K562 (cell line): Measurements from ENCODE around the gene TMEFF1. TPM values are rescaled to one million over a fixed set of nuclear protein-coding genes. Genes with fewer than 3 reads are reported as not detected.

Source experiments
- ERF ChIP-seq: fragments of 450-650 bp; formaldehyde crosslinking; IDR thresholded peaks from 2 replicates; pipeline ENCODE4 v1.4.0; 2020; ENCODE audit warnings: mild to moderate bottlenecking, mixed read lengths
- GTF2F1 ChIP-seq: IDR thresholded peaks from 2 replicates; pipeline ENCODE4 v1.6.1; 2011; ENCODE audit warnings: low read depth, low read length, improper control_type of control experiment
- HDAC2 ChIP-seq: fragments of 450-650 bp; IDR thresholded peaks from 2 replicates; pipeline ENCODE4 v1.6.1; 2016; ENCODE audit warnings: mild to moderate bottlenecking
- JUN ChIP-seq, 2 experiments: sonication (generic) in 1 of 2; formaldehyde crosslinking in 1 of 2; IDR thresholded peaks; 2 replicates each; pipeline versions ENCODE4 v1.6.1 to v1.8.0; 2012 to 2022; ENCODE audit warnings: borderline replicate concordance in 2 of 2, mild to moderate bottlenecking in 2 of 2, improper control_type of control experiment in 1 of 2, low read depth in 1 of 2, low read length in 1 of 2, missing genetic modification reagents in 1 of 2
- RB1 ChIP-seq: fragments of 450-650 bp; IDR thresholded peaks from 2 replicates; pipeline ENCODE4 v1.6.1; 2017; ENCODE audit warnings: low read depth, mild to moderate bottlenecking
- SMAD3 ChIP-seq: fragments of 450-650 bp; formaldehyde crosslinking; conservative IDR thresholded peaks from 2 replicates; pipeline ENCODE4 v1.4.0; 2020; ENCODE audit warnings: mild to moderate bottlenecking
- YY1 ChIP-seq, 3 experiments: IDR thresholded peaks; 2 replicates each; pipeline ENCODE4 v1.6.1; 2011; ENCODE audit warnings: low read length in 2 of 3, mild to moderate bottlenecking in 2 of 3, moderate library complexity in 2 of 3, borderline replicate concordance in 1 of 3, control low read depth in 1 of 3, low read depth in 1 of 3; ENCODE audit not compliant: insufficient read depth in 3 of 3, insufficient replicate concordance in 2 of 3, control insufficient read depth in 1 of 3, insufficient read length in 1 of 3; ENCODE audit errors: extremely low read depth in 1 of 3
- ZFP36 ChIP-seq: fragments of 150-350 bp; IDR thresholded peaks from 2 replicates; pipeline ENCODE4 v1.6.1; 2018; ENCODE audit warnings: low read length, low read depth; ENCODE audit not compliant: partially characterized antibody
- ZNF224 ChIP-seq: sonication (generic); formaldehyde crosslinking; IDR thresholded peaks from 2 replicates; pipeline ENCODE4 v1.8.0; 2022; ENCODE audit warnings: mild to moderate bottlenecking, missing genetic modification reagents
- ZNF77 ChIP-seq: fragments of 250-450 bp; sonication (Bioruptor Pico); IDR thresholded peaks from 2 replicates; pipeline ENCODE4 v1.5.0; 2020
- polyA plus RNA-seq, 8 experiments: library from polyadenylated mRNA; depleted of rRNA in 4 of 8; stranded (reverse) in 5 of 8; unstranded in 3 of 8; fragments of >200 nt; fragmentation: Nextera tagmentation in 2 of 8; fragmentation: Illumina TruSeq in 1 of 8; extraction: Ambion mirVana in 2 of 8; extraction: Trizol in 1 of 8; gene quantifications; 2 replicates each; pipeline versions ENCODE4 v1.2.1 to v1.2.3, GENCODE V29; 2011 to 2014; ENCODE audit warnings: inconsistent platforms in 1 of 8, missing spikeins in 1 of 8
- total RNA-seq, 7 experiments: library from RNA; depleted of rRNA in 6 of 7; stranded (reverse); fragments of >200 nt in 6 of 7; fragmentation: Illumina TruSeq in 2 of 7; extraction: Trizol in 2 of 7; gene quantifications; 2 replicates each; pipeline versions ENCODE4 v1.2.1 to v1.2.3, GENCODE V29; 2011 to 2021; ENCODE audit warnings: low replicate concordance in 1 of 7
- TF ChIP-seq, protein P1 (sequence below): fragments of 450-650 bp; IDR thresholded peaks from 2 replicates; pipeline ENCODE4 v1.6.1; 2016; ENCODE audit warnings: mild to moderate bottlenecking, moderate library complexity
- TF ChIP-seq, protein P2 (sequence below): sonication (generic); formaldehyde crosslinking; IDR thresholded peaks from 2 replicates; pipeline ENCODE4 v1.8.0; 2022; ENCODE audit warnings: mild to moderate bottlenecking, missing genetic modification reagents

TMEFF1 gene
- total and polyA plus RNA-seq, 9 of the 15 experiments (the other 6 are each of a cell fraction or from before 2014, with no cell fraction given): 0.07 to 1.1 (median 0.28) TPM; not detected in 2

DNA sequence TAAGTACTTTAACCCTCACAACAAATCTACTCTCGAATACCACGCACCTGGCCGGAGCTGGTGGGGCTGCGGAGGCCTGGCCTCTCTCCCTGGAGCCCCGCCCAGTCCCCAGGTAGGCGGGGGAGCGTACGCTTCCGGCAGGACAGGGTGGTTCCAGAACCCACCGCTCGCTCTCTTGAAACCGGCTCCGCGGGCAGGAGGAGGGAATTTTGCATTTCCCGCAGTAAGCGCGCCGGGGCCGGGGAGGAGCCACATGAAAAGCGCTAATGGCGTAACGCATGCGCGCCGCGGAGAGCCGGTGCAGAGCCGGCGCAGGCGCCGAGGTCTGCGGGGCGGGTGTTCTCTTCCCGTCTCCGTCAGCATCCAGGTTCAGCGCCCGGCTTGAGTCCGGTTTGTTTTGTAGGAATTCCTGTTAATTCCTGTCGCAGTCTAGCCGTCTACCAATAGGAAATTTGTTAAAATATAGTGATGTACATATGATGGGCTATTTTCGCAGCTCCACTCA, 125.7 kb downstream of the TMEFF1 start (continued):
- TF ChIP-seq, protein P1, sequence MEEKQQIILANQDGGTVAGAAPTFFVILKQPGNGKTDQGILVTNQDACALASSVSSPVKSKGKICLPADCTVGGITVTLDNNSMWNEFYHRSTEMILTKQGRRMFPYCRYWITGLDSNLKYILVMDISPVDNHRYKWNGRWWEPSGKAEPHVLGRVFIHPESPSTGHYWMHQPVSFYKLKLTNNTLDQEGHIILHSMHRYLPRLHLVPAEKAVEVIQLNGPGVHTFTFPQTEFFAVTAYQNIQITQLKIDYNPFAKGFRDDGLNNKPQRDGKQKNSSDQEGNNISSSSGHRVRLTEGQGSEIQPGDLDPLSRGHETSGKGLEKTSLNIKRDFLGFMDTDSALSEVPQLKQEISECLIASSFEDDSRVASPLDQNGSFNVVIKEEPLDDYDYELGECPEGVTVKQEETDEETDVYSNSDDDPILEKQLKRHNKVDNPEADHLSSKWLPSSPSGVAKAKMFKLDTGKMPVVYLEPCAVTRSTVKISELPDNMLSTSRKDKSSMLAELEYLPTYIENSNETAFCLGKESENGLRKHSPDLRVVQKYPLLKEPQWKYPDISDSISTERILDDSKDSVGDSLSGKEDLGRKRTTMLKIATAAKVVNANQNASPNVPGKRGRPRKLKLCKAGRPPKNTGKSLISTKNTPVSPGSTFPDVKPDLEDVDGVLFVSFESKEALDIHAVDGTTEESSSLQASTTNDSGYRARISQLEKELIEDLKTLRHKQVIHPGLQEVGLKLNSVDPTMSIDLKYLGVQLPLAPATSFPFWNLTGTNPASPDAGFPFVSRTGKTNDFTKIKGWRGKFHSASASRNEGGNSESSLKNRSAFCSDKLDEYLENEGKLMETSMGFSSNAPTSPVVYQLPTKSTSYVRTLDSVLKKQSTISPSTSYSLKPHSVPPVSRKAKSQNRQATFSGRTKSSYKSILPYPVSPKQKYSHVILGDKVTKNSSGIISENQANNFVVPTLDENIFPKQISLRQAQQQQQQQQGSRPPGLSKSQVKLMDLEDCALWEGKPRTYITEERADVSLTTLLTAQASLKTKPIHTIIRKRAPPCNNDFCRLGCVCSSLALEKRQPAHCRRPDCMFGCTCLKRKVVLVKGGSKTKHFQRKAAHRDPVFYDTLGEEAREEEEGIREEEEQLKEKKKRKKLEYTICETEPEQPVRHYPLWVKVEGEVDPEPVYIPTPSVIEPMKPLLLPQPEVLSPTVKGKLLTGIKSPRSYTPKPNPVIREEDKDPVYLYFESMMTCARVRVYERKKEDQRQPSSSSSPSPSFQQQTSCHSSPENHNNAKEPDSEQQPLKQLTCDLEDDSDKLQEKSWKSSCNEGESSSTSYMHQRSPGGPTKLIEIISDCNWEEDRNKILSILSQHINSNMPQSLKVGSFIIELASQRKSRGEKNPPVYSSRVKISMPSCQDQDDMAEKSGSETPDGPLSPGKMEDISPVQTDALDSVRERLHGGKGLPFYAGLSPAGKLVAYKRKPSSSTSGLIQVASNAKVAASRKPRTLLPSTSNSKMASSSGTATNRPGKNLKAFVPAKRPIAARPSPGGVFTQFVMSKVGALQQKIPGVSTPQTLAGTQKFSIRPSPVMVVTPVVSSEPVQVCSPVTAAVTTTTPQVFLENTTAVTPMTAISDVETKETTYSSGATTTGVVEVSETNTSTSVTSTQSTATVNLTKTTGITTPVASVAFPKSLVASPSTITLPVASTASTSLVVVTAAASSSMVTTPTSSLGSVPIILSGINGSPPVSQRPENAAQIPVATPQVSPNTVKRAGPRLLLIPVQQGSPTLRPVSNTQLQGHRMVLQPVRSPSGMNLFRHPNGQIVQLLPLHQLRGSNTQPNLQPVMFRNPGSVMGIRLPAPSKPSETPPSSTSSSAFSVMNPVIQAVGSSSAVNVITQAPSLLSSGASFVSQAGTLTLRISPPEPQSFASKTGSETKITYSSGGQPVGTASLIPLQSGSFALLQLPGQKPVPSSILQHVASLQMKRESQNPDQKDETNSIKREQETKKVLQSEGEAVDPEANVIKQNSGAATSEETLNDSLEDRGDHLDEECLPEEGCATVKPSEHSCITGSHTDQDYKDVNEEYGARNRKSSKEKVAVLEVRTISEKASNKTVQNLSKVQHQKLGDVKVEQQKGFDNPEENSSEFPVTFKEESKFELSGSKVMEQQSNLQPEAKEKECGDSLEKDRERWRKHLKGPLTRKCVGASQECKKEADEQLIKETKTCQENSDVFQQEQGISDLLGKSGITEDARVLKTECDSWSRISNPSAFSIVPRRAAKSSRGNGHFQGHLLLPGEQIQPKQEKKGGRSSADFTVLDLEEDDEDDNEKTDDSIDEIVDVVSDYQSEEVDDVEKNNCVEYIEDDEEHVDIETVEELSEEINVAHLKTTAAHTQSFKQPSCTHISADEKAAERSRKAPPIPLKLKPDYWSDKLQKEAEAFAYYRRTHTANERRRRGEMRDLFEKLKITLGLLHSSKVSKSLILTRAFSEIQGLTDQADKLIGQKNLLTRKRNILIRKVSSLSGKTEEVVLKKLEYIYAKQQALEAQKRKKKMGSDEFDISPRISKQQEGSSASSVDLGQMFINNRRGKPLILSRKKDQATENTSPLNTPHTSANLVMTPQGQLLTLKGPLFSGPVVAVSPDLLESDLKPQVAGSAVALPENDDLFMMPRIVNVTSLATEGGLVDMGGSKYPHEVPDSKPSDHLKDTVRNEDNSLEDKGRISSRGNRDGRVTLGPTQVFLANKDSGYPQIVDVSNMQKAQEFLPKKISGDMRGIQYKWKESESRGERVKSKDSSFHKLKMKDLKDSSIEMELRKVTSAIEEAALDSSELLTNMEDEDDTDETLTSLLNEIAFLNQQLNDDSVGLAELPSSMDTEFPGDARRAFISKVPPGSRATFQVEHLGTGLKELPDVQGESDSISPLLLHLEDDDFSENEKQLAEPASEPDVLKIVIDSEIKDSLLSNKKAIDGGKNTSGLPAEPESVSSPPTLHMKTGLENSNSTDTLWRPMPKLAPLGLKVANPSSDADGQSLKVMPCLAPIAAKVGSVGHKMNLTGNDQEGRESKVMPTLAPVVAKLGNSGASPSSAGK: peak; percentile 13; the same call in 1 of the 2 replicates
- TF ChIP-seq ZNF77 (CRISPR knock-in tag): no peak
- no peak for TF ChIP-seq SMAD3 (CRISPR knock-in tag)
- no peak for TF ChIP-seq ERF (CRISPR knock-in tag)
- no peak for TF ChIP-seq RB1
- no peak for TF ChIP-seq ZFP36
- no peak for TF ChIP-seq JUN (IDR thresholded peaks at IDR 0.05; ENCODE audit: borderline replicate concordance, low read depth, low read length)
- TF ChIP-seq JUN (CRISPR knock-in tag; IDR thresholded peaks at IDR 0.05; ENCODE audit: borderline replicate concordance): no peak
- no peak for TF ChIP-seq GTF2F1
- TF ChIP-seq, protein P2, sequence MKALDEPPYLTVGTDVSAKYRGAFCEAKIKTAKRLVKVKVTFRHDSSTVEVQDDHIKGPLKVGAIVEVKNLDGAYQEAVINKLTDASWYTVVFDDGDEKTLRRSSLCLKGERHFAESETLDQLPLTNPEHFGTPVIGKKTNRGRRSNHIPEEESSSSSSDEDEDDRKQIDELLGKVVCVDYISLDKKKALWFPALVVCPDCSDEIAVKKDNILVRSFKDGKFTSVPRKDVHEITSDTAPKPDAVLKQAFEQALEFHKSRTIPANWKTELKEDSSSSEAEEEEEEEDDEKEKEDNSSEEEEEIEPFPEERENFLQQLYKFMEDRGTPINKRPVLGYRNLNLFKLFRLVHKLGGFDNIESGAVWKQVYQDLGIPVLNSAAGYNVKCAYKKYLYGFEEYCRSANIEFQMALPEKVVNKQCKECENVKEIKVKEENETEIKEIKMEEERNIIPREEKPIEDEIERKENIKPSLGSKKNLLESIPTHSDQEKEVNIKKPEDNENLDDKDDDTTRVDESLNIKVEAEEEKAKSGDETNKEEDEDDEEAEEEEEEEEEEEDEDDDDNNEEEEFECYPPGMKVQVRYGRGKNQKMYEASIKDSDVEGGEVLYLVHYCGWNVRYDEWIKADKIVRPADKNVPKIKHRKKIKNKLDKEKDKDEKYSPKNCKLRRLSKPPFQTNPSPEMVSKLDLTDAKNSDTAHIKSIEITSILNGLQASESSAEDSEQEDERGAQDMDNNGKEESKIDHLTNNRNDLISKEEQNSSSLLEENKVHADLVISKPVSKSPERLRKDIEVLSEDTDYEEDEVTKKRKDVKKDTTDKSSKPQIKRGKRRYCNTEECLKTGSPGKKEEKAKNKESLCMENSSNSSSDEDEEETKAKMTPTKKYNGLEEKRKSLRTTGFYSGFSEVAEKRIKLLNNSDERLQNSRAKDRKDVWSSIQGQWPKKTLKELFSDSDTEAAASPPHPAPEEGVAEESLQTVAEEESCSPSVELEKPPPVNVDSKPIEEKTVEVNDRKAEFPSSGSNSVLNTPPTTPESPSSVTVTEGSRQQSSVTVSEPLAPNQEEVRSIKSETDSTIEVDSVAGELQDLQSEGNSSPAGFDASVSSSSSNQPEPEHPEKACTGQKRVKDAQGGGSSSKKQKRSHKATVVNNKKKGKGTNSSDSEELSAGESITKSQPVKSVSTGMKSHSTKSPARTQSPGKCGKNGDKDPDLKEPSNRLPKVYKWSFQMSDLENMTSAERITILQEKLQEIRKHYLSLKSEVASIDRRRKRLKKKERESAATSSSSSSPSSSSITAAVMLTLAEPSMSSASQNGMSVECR (CRISPR knock-in tag): no peak
- no peak for TF ChIP-seq HDAC2
- TF ChIP-seq YY1 (IDR thresholded peaks at IDR 0.05; ENCODE audit: borderline replicate concordance in 1 of 3, control insufficient read depth in 1 of 3, extremely low read depth in 1 of 3, insufficient read depth in 3 of 3, insufficient read length in 1 of 3, insufficient replicate concordance in 2 of 3, low read depth in 1 of 3, low read length in 2 of 3): peak in 1 of 3 experiments; percentile 12
- TF ChIP-seq ZNF224 (CRISPR knock-in tag): no peak
